Kidney (tissue), 14 donors: ENCODE data around the gene HRCT1. TPM values are rescaled to one million over a fixed set of nuclear protein-coding genes. Genes with fewer than 3 reads are reported as not detected.

Experiments used
- DNase-seq, 5 donors: peaks; one replicate each; pipeline ENCODE4 v3.0.0-alpha.2; 2013 to 2020
- FAIRE-seq: peaks from 2 replicates; lab custom pipeline; 2012; peaks lifted over from hg19 to GRCh38; lab: Jason Lieb, UNC
- H3K27ac ChIP-seq, 2 donors: one replicate each; pipeline ENCODE4 v1.7.0; 2013; ENCODE audit warnings: low read depth in 2 of 2, low read length in 2 of 2, inconsistent platforms in 1 of 2
- H3K27me3 ChIP-seq: one replicate; pipeline ENCODE4 v1.7.1; 2013; ENCODE audit warnings: low read length, inconsistent platforms; ENCODE audit not compliant: control insufficient read depth, insufficient read depth
- H3K36me3 ChIP-seq, 3 donors: one replicate each; pipeline versions ENCODE4 v1.7.0 to v1.7.1; 2013; ENCODE audit warnings: low read length in 3 of 3, control low read depth in 1 of 3, inconsistent platforms in 1 of 3; ENCODE audit not compliant: insufficient read depth in 3 of 3, control insufficient read depth in 2 of 3
- H3K4me1 ChIP-seq, 3 donors: one replicate each; pipeline versions ENCODE4 v1.7.0 to v1.7.1; 2013; ENCODE audit warnings: low read length in 3 of 3, inconsistent platforms in 1 of 3, low read depth in 1 of 3; ENCODE audit not compliant: control insufficient read depth in 2 of 3, insufficient read depth in 2 of 3
- H3K4me3 ChIP-seq, 3 donors: one replicate each; pipeline versions ENCODE4 v1.7.0 to v1.8.1; 2013; ENCODE audit warnings: low read length in 3 of 3, control low read depth in 1 of 3, inconsistent platforms in 1 of 3
- H3K9ac ChIP-seq, 3 donors: one replicate each; pipeline versions ENCODE4 v1.7.0 to v1.7.1; 2013; ENCODE audit warnings: low read length in 3 of 3, control low read depth in 1 of 3, inconsistent platforms in 1 of 3
- H3K9me3 ChIP-seq, 3 donors: one replicate each; pipeline versions ENCODE4 v1.7.0 to v1.7.1; 2013; ENCODE audit warnings: low read length in 3 of 3, control low read depth in 1 of 3, inconsistent platforms in 1 of 3; ENCODE audit not compliant: control insufficient read depth in 2 of 3, insufficient read depth in 1 of 3
- CTCF ChIP-seq: IDR thresholded peaks from 3 replicates; pipeline ENCODE4 v1.5.1; 2012; ENCODE audit warnings: mild to moderate bottlenecking, moderate library complexity, borderline replicate concordance; ENCODE audit not compliant: insufficient read depth; ENCODE audit errors: extremely low read depth
- intact Hi-C: fragments of 100-400 bp; cut with DNase I; formaldehyde crosslinking; loops from one replicate; pipeline ENCODE4 v1.11.1; 2022
- polyA plus RNA-seq: library from polyadenylated mRNA; stranded (reverse); fragments of 350-450 nt; fragmentation: Illumina TruSeq; extraction: RNeasy Lipid Tissue Mini Kit (QIAGEN cat#74804); gene quantifications from one replicate; pipeline ENCODE4 v1.2.3, GENCODE V29; 2014; ENCODE audit warnings: low read depth, low replicate concordance; ENCODE audit not compliant: insufficient read depth
- total RNA-seq: library from RNA; stranded (reverse); fragmentation: NEBNext Ultra II Directional; extraction: Animal tissue kit (Norgen Biotek cat#: 25700); gene quantifications from one replicate; pipeline ENCODE4 v1.2.1, GENCODE V29; 2021
- donor health status: control.
- donor health status: control.
- donor health status: control.
- donor health status: control.
- donor health status: control.
- donor health status: DM: yes; HTN: yes; CAD: no.
- donor health status: Normal renal cell carcinoma (clear cell type).

Gene HRCT1
- total and polyA plus RNA-seq, 2 donors from 2014 or later, result 13.3 to 51.2 TPM

GRCh38 chr9:35908504-35909125, 2.6 kb downstream of the HRCT1 start:
- peaks cover 0 to 1% (median 0%) of the 10 kb centered on the region in 3 donors for H3K9me3 ChIP-seq
- no peaks in the 10 kb centered on the region for H3K27me3 ChIP-seq
- TF ChIP-seq CTCF, result no peak
- H3K9ac ChIP-seq, result peak overlapping the region in 1 of 3 donors; percentile 49
- peaks cover 0 to 2% (median 0%) of the 10 kb centered on the region in 3 donors for H3K36me3 ChIP-seq
- no peak for FAIRE-seq
- intact Hi-C loops, result no loop called here
- H3K4me1 ChIP-seq, result peaks cover 8 to 67% (median 38%) of the 10 kb centered on the region in 3 donors
- DNase-seq, result peak in 2 of 5 donors; percentile 21 to 50
- H3K4me3 ChIP-seq, result peak overlapping the region in 1 of 3 donors; percentile 1
- peak overlapping the region; percentile 90 to 96 for H3K27ac ChIP-seq

- TF ChIP-seq CTCF, result no peak
- Histone ChIP-seq H3K27me3 (no peaks in the 10 kb centered on the region), H3K36me3 (peaks cover 0 to 4% (median 0%) of the 10 kb centered on the region in 3 donors), H3K9ac (peak within 1 kb of the TSS in 1 of 3 donors; percentile 66), H3K9me3 (peaks cover 0 to 4% (median 0%) of the 10 kb centered on the region in 3 donors), H3K27ac (peak within 1 kb of the TSS; percentile 90 to 96), H3K4me3 (peak within 1 kb of the TSS in 2 of 3 donors; percentile 1 to 38), H3K4me1 (peaks cover 8 to 66% (median 38%) of the 10 kb centered on the region in 3 donors)
- intact Hi-C loops, result no loop called here
- FAIRE-seq, result no peak
- DNase-seq, result no peak
Observed at GRCh38 chr9:35909274-35909673, 3.3 kb downstream of the HRCT1 start, which contains the start of gene SPAAR. TSS of gene SPAAR (plus strand) at chr9:35909490. CDS start at chr9:35910464, 974 bp downstream.

- Histone ChIP-seq H3K4me1 (peaks cover 8 to 66% (median 34%) of the 10 kb centered on the region in 3 donors), H3K4me3 (peak overlapping the region in 2 of 3 donors; percentile 1 to 38), H3K9me3 (peaks cover 0 to 4% (median 0%) of the 10 kb centered on the region in 3 donors), H3K27ac (peak overlapping the region; percentile 90 to 96), H3K36me3 (peaks cover 0 to 4% (median 0%) of the 10 kb centered on the region in 3 donors), H3K27me3 (no peaks in the 10 kb centered on the region), H3K9ac (peak overlapping the region in 1 of 3 donors; percentile 66)
- no peak for DNase-seq
- intact Hi-C loops, result no loop called here
- no peak for TF ChIP-seq CTCF
- no peak for FAIRE-seq
Observed at GRCh38 chr9:35909687-35910612, 3.9 kb downstream of the HRCT1 start.
